Adipose tissue (tissue), 3 donors: ENCODE data around the gene ZNF414. TPM values are rescaled to one million over a fixed set of nuclear protein-coding genes. Genes with fewer than 3 reads are reported as not detected.
A peak's percentile ranks its signal among the peaks of the same experiment; 100 is the strongest.
"Not testable (repeated sequence)": the region's sequence is repeated elsewhere in the genome, so short reads cannot be mapped to it uniquely, and the experiment has no call there.

Experiments
- H3K27ac ChIP-seq: one replicate; pipeline ENCODE4 v1.5.1; 2013; ENCODE audit warnings: low read depth, low read length
- whole genome bisulfite sequencing, 3 donors: extraction: QIAGEN DNeasy Blood & Tissue Kit; methylation state at CpG; one replicate each; pipeline ENCODE4 v1.1.7; 2013; 5-methylcytosine and 5-hydroxymethylcytosine counted together
- polyA plus RNA-seq, 3 donors: library from polyadenylated mRNA; stranded (reverse); fragments of 200-250 nt; gene quantifications; one replicate each; pipeline ENCODE4 v1.2.3, GENCODE V29; 2013
- donor health status: healthy with polysubstance abuse.
- donor health status: Bipolar disorder and iron deficiency.
- donor health status: healthy.

ZNF414 gene
- polyA plus RNA-seq = 10 to 100 TPM in 2 of 3 donors, 1 to 10 TPM in 1; 9.2 to 27.3 (median 13.9) TPM

DNA sequence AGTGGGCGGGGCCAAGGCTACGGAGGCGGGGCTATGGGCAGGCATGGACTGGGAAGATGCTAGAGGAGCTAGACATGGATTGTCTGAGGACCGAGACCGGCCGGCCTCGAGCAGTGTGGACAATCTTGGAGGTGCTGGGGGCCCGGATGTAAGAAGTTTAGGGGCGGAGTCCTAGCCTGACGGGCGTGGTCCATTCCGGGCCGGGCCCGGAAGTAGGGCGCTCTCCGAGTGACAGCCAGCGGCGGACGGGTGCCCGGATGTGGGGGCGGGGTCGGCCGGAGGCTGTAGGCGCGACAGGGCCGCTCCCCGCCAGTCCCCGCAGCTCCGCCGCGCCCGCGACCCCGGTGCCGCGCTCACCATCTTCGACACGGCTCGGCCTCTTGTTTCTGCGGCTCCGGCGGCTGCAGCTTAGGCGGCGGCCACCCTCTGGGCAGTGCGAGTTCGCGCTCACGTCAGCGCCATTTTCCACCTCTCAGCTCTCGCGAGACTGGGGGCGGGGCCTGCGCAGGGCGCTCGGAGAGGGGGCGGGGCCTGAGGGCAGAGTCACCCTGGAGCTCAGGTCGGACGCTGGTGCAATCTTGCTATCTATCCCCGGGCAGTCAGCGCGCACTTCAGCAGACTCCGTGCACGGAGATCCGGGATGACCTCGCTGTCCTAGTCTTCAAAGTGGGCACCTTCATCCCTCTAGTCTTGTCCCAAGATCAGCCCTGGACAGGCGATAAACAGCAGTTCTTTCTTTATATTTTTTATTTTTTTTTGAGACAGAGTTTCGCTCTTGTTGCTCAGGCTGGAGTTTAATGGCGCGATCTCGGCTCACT, at the start of gene ZNF414:
ZNF414 (minus strand) TSS at position 481 of the 818 bp plus-strand sequence; CDS start at position 360, 121 bp downstream.
- WGBS, 3 donors = 1% methylated on average over 47 to 70 of the region's 70 CpGs
- peak within 1 kb of the TSS; percentile 90 for H3K27ac ChIP-seq

GRCh38 chr19:8561075-8561764, 47.3 kb upstream of the ZNF414 start:
- no peak overlapping the region for H3K27ac ChIP-seq
- WGBS, 3 donors = 59 to 80% (median 64%) methylated on average over 2 of the region's 2 CpGs

DNA sequence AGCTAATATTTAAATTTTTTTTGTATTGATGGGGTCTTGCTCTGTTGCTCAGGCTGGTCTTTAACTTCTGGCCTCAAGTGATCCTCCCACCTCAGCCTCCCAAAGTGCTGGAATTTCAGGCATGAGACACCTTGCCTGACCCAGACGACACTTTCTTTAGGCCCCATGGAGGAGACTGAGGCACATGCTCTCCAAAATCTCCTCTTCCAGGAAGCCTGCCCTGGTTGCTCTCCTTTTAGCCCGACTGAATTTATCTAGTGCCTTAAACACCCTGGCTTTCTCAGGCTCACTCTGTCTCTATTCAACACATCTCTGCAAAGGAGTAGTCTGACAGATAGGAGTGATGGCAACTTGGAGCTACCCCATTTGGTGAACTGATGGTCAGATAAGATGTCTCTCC, 44.4 kb upstream of the ZNF414 start:
- 58 to 83% (median 79%) methylated on average over 2 of the region's 2 CpGs for WGBS, 3 donors
- no peak overlapping the region for H3K27ac ChIP-seq

- H3K27ac ChIP-seq = no peak overlapping the region
- 61 to 81% (median 72%) methylated on average over 6 of the region's 6 CpGs for WGBS, 3 donors
Observed at GRCh38 chr19:8557642-8558238, 43.8 kb upstream of the ZNF414 start.

- H3K27ac ChIP-seq = not testable (repeated sequence)
- 87 to 95% (median 94%) methylated on average over 6 to 7 of the region's 7 CpGs for WGBS, 3 donors
Observed at GRCh38 chr19:8553729-8554128, 39.8 kb upstream of the ZNF414 start.

DNA sequence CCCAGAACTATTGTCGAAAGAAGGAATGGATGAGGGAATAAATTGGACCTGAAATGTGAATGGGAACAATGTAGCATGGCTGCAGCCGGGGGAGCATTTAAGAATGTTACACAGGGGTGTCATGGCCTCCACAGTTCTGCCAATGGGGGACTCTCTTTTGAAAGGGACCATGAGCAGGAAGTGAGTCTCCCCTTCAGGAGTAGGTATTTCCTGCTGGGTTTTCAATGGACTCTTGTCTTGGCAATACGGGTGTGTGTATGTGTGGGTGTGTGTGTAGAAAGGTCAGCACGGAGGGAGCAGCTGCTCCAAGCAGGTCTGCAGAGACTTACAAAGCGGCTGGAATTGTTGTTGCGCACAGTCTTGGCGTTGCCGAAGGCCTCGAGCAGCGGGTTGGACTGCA, 38.8 kb upstream of the ZNF414 start:
- 75 to 86% (median 75%) methylated on average over 10 of the region's 10 CpGs for WGBS, 3 donors
- H3K27ac ChIP-seq = no peak overlapping the region

DNA sequence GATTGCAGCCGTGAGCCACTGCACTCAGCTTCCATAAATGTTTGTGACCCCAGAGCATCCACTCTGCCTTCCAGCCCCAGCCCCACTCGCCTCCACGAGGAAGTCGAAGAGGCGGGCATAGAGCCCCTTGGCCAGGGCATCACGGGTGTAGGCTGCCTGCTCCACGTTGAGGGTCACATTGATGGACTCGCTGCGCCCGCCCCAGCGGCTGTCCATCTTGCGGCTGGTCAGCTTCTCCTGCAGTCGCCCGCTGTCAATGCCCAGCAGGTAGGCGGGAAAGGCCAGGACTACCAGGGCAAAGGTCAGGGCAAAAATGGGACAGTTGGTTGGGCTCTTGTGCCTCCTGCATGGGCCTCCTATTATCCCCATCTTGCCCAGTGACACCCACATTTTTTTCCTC, 36.1 kb upstream of the ZNF414 start:
- 91 to 96% (median 95%) methylated on average over 15 of the region's 15 CpGs for WGBS, 3 donors
- H3K27ac ChIP-seq = no peak overlapping the region

- WGBS, 3 donors = 94 to 97% (median 94%) methylated on average over 8 of the region's 8 CpGs
- H3K27ac ChIP-seq = no peak overlapping the region
Observed at GRCh38 chr19:8545743-8546142, 31.8 kb upstream of the ZNF414 start.

- 92 to 96% (median 92%) methylated on average over 19 to 20 of the region's 20 CpGs for WGBS, 3 donors
- no peak overlapping the region for H3K27ac ChIP-seq
Observed at GRCh38 chr19:8544168-8544567, 30.2 kb upstream of the ZNF414 start.

DNA sequence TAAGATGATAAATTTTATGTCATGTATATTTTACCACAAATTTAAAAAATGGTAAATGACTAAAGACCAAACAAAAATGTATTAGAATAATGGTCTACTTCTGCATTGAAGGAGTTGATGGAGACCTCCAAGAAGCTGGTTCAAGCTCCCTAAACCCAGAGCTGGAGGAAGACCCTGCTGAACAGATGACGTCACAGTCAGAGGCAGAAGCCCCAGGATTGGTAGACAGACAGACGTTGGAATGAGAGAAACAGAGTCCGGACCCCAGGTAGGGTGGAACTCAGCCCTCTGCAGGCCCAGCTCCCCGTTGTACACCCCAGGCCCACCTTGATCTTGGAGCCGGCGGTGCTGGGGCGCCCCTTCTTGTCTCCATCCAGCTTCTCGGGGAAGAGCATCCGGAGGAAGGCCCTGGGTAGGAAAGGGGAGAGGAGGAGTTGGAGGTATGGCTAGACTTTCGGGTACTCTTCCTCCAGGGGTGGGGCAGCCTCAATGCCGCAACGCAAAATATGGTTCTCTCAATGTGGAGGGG, 25.7 kb upstream of the ZNF414 start:
- H3K27ac ChIP-seq = no peak overlapping the region
- WGBS, 3 donors = 88 to 94% (median 92%) methylated on average over 12 of the region's 12 CpGs

- WGBS, 3 donors = 90 to 96% (median 94%) methylated on average over 3 of the region's 3 CpGs
- H3K27ac ChIP-seq = no peak overlapping the region
Observed at GRCh38 chr19:8537099-8537498, 23.1 kb upstream of the ZNF414 start.

DNA sequence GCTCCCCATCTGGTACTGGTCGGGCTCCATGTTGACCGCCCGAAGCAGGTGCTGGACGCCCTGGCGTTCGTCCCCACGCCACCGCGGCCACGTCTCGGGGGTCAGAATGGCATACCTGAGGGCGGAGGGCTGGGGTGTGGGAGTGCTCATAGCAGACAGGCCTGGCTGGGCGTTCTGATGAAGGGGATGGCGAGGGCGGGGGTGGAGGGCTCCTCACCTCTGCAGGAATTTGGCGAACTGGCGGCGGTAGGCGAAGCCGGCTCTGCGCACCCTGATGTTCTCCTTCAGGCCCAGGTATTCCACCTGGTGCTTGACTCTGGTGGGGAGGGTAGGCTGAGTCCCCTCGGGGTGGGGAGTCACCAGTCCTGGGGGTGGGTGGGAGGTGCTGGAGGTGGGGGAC, 22.3 kb upstream of the ZNF414 start:
- H3K27ac ChIP-seq = no peak overlapping the region
- 71 to 84% (median 79%) methylated on average over 22 of the region's 22 CpGs for WGBS, 3 donors

GRCh38 chr19:8532225-8532624, 18.3 kb upstream of the ZNF414 start:
- H3K27ac ChIP-seq = no peak overlapping the region
- 71 to 82% (median 80%) methylated on average over 2 of the region's 2 CpGs for WGBS, 3 donors

GRCh38 chr19:8531470-8531869, 17.5 kb upstream of the ZNF414 start:
- 84 to 87% (median 86%) methylated on average over 7 of the region's 7 CpGs for WGBS, 3 donors
- H3K27ac ChIP-seq = no peak overlapping the region

DNA sequence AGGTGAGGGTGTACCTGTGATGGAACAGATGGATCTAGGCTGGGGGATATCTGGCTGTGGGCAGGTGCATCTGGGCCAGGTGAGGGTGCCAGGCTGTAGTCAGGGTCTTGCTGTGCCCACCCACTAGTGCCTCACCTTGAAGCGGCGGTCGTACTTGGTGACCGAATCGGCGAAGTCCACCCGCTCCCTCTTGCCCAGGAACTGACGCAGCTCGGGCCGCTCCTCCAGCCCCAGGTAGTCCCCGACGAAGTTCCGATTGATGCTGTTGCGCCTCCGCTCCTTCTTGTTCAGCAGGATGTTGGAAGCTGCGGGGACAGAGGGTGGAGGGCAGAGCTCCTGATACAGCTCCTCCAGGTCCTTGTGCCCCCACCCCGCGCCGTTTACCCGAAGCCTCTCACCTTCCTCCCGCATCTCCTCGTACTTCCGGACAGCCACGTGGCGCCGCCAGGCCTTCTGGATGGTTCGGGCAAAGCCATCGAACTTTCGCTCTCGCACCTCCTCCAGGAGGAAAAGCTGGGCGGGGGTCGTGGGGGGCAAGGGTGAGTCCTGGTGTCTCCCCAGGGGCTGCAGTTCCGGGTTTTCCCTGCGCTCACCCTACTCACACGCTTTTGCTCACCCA, 16.2 kb upstream of the ZNF414 start:
- WGBS, 3 donors = 91 to 95% (median 94%) methylated on average over 35 of the region's 35 CpGs
- no peak overlapping the region for H3K27ac ChIP-seq

- H3K27ac ChIP-seq = no peak overlapping the region
- WGBS, 3 donors = 87 to 96% (median 91%) methylated on average over 4 of the region's 4 CpGs
Observed at GRCh38 chr19:8529369-8530006, 15.5 kb upstream of the ZNF414 start.

GRCh38 chr19:8528500-8528899, 14.5 kb upstream of the ZNF414 start:
- no peak overlapping the region for H3K27ac ChIP-seq
- 63 to 71% (median 69%) methylated on average over 4 of the region's 4 CpGs for WGBS, 3 donors
